Upper lobe of left lung (tissue), 4 donors: ENCODE data around the gene TMEM31.

Source experiments
- EP300 ChIP-seq, 4 donors: sonication (generic); formaldehyde crosslinking; IDR thresholded peaks; one replicate each; pipeline ENCODE4 v1.5.1; 2017; ENCODE audit warnings: antibody characterized with exemption in 4 of 4, control low read depth in 2 of 4
- POLR2A ChIP-seq, 4 donors: fragments of 450-650 bp; IDR thresholded peaks; one replicate each; pipeline ENCODE4 v1.5.1; 2016 to 2017; ENCODE audit warnings: antibody characterized with exemption in 4 of 4, mild to moderate bottlenecking in 2 of 4
- POLR2AphosphoS5 ChIP-seq, 2 donors: sonication (generic); formaldehyde crosslinking; IDR thresholded peaks; one replicate each; pipeline ENCODE4 v1.5.1; 2017; ENCODE audit warnings: antibody characterized with exemption in 2 of 2
- TF ChIP-seq, protein P1 (sequence below), 6 experiments: fragments of 450-650 bp in 4 of 6; fragments of 200-600 bp in 2 of 6; sonication (generic) in 2 of 6; IDR thresholded peaks; one replicate each; pipeline ENCODE4 v1.5.1; 2016 to 2019; ENCODE audit warnings: antibody characterized with exemption in 6 of 6

DNA sequence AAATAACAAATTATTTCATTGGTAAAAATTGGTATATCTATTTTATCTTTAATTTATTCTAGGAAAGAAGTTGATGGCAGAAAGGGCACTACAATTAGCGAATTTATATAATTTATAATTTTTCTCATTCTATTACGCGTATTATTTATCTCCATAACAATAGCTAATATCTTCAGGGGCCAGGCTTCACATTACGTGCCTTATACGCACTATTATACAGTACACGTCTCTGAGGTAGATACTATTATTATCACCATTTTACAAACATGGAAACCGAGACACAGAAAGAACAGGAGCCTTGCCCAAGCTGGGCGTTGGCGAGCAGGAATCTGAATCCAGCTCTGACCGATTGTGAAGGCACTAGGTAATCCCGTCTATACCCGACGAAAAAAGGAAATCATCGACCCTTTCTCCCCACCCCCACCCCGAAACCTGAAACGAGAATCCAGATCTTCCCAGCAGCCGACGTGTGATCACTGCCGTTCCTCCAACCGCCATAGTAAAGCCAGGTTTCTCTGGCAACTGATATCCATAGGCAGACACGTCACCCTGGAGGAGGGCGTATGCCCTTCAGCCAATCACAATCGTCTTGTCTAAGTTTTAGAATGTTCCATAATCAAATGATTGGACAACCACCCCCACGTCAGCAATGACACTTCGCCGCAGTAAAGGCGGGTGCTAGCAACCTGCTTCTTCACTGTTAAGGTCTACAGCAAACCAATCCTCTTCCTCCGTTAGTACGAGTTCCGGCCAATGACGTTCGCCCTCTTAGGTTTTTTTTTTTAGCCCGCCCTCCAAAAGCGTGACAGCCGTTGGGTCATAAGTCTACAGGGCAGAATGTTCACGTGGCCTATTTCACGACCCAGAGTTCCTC is 24.3 kb upstream of the TMEM31 start, which contains the start of gene MORF4L2:
- TF ChIP-seq, protein P1, sequence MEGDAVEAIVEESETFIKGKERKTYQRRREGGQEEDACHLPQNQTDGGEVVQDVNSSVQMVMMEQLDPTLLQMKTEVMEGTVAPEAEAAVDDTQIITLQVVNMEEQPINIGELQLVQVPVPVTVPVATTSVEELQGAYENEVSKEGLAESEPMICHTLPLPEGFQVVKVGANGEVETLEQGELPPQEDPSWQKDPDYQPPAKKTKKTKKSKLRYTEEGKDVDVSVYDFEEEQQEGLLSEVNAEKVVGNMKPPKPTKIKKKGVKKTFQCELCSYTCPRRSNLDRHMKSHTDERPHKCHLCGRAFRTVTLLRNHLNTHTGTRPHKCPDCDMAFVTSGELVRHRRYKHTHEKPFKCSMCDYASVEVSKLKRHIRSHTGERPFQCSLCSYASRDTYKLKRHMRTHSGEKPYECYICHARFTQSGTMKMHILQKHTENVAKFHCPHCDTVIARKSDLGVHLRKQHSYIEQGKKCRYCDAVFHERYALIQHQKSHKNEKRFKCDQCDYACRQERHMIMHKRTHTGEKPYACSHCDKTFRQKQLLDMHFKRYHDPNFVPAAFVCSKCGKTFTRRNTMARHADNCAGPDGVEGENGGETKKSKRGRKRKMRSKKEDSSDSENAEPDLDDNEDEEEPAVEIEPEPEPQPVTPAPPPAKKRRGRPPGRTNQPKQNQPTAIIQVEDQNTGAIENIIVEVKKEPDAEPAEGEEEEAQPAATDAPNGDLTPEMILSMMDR (IDR thresholded peaks at IDR 0.05) = no peak
- TF ChIP-seq POLR2AphosphoS5 (IDR thresholded peaks at IDR 0.05) (peak; percentile 96 to 97), POLR2A (IDR thresholded peaks at IDR 0.05) (peak in 3 of 4 donors; percentile 79 to 88 (median 83)), EP300 (IDR thresholded peaks at IDR 0.05) (peak in 1 of 4 donors; percentile 33)
